Aorta (tissue), 5 donors: ENCODE measurements around the gene TSPEAR. TPM values are rescaled to one million over a fixed set of nuclear protein-coding genes. Genes with fewer than 3 reads are reported as not detected.
"Not testable (repeated sequence)": the region's sequence is repeated elsewhere in the genome, so short reads cannot be mapped to it uniquely, and the experiment has no call there.

Source experiments
- ATAC-seq: fragments of 200-7000 bp; cut with Tn5 transposase; one replicate; pipeline ENCODE4 v1.9.1; 2022; ENCODE audit warnings: moderate library complexity; ENCODE audit not compliant: low FRiP score
- DNase-seq, 2 donors: peaks; one replicate each; pipeline ENCODE4 v3.0.0-alpha.2; 2020
- H3K27ac ChIP-seq, 2 donors: one replicate each; pipeline ENCODE4 v1.5.1; 2013; ENCODE audit warnings: low read length in 2 of 2, mild to moderate bottlenecking in 2 of 2, moderate library complexity in 2 of 2, control low read depth in 1 of 2, inconsistent platforms in 1 of 2, low read depth in 1 of 2
- H3K27me3 ChIP-seq, 2 donors: one replicate each; pipeline ENCODE4 v1.6.1; 2013; ENCODE audit warnings: control low read depth in 1 of 2, low read length in 1 of 2, mild to moderate bottlenecking in 1 of 2, moderate library complexity in 1 of 2; ENCODE audit not compliant: insufficient read depth in 2 of 2, control insufficient read depth in 1 of 2
- H3K36me3 ChIP-seq, 2 donors: one replicate each; pipeline ENCODE4 v1.6.1; 2013; ENCODE audit warnings: control low read depth in 1 of 2, low read length in 1 of 2, mild to moderate bottlenecking in 1 of 2; ENCODE audit not compliant: insufficient read depth in 2 of 2, control insufficient read depth in 1 of 2
- H3K4me1 ChIP-seq, 2 donors: one replicate each; pipeline ENCODE4 v1.6.1; 2013; ENCODE audit warnings: low read length in 2 of 2, control low read depth in 1 of 2, mild to moderate bottlenecking in 1 of 2, moderate library complexity in 1 of 2; ENCODE audit not compliant: insufficient read depth in 2 of 2, control insufficient read depth in 1 of 2
- H3K4me3 ChIP-seq, 2 donors: one replicate each; pipeline ENCODE4 v1.5.1; 2013; ENCODE audit warnings: low read length in 2 of 2, control low read depth in 1 of 2, mild to moderate bottlenecking in 1 of 2
- H3K9me3 ChIP-seq: one replicate; pipeline ENCODE4 v1.6.1; 2013; ENCODE audit warnings: mild to moderate bottlenecking, low read length; ENCODE audit not compliant: control insufficient read depth
- WGBS, 2 donors: extraction: QIAGEN DNeasy Blood & Tissue Kit; methylation state at CpG; one replicate each; pipeline ENCODE4 v1.1.7; 2013; 5-methylcytosine and 5-hydroxymethylcytosine counted together
- intact Hi-C, 2 donors: fragments of 100-400 bp; cut with DNase I; formaldehyde crosslinking; loops; one replicate each; pipeline versions ENCODE4 v1.14.2 to v1.15.0; 2022
- polyA plus RNA-seq, 2 donors: library from polyadenylated mRNA; stranded (reverse); fragments of 200-250 nt; gene quantifications; one replicate each; pipeline ENCODE4 v1.2.3, GENCODE V29; 2013
- total RNA-seq, 2 donors: library from RNA; stranded (reverse); fragmentation: NEBNext Ultra II Directional; extraction: Animal tissue kit (Norgen Biotek cat#: 25700); gene quantifications; one replicate each; pipeline ENCODE4 v1.2.1, GENCODE V29; 2021
- donor health status: healthy with polysubstance abuse.
- donor health status: Bipolar disorder and iron deficiency.
- donor health status: DM: no; HTN: no; CAD: no.
- donor health status: DM: no; HTN: no; CAD: no.
- donor health status: DM: yes; HTN: yes; CAD: no.

TSPEAR gene
- total and polyA plus RNA-seq, 4 donors, result not detected

- intact Hi-C loops, result no loop called here
- no peak overlapping the region for H3K4me3 ChIP-seq
- H3K4me1 ChIP-seq, result no peaks in the 10 kb centered on the region
- H3K27me3 ChIP-seq, result no peaks in the 10 kb centered on the region
- no peaks in the 10 kb centered on the region for H3K9me3 ChIP-seq
- DNase-seq (peak in 1 of 2 donors; percentile 41), ATAC-seq (no peak)
- 87 to 91% methylated on average over 18 of the region's 18 CpGs for WGBS, 2 donors
- H3K27ac ChIP-seq, result no peak overlapping the region
- H3K36me3 ChIP-seq, result no peaks in the 10 kb centered on the region
Measured at GRCh38 chr21:44649521-44650100, 61.8 kb downstream of the TSPEAR start.

GRCh38 chr21:44648557-44649311 is 62.6 kb downstream of the TSPEAR start:
- Histone ChIP-seq H3K4me3 (no peak overlapping the region), H3K27ac (no peak overlapping the region), H3K36me3 (no peaks in the 10 kb centered on the region), H3K4me1 (no peaks in the 10 kb centered on the region), H3K27me3 (peaks cover 0 to 2% of the 10 kb centered on the region in 2 donors), H3K9me3 (peaks cover 2% of the 10 kb centered on the region)
- intact Hi-C loops, result no loop called here
- no peak for ATAC-seq
- DNase-seq, result peak in 1 of 2 donors; percentile 68
- WGBS, 2 donors, result 88 to 94% methylated on average over 29 to 33 of the region's 33 CpGs

- WGBS, 2 donors, result 76% methylated on average over 8 of the region's 8 CpGs
- Histone ChIP-seq H3K4me1 (no peaks in the 10 kb centered on the region), H3K27me3 (peaks cover 0 to 2% of the 10 kb centered on the region in 2 donors)
Measured at GRCh38 chr21:44647222-44647552, 64.2 kb downstream of the TSPEAR start.

GRCh38 chr21:44646366-44647221 is 64.8 kb downstream of the TSPEAR start, which contains the start of gene KRTAP10-11:
Gene KRTAP10-11 (plus strand): TSS chr21:44646414. CDS start chr21:44646459, 45 bp downstream.
- H3K27ac ChIP-seq, H3K4me3 ChIP-seq, ATAC-seq, H3K4me1 ChIP-seq, H3K36me3 ChIP-seq, H3K9me3 ChIP-seq, H3K27me3 ChIP-seq, intact Hi-C loops: not testable (repeated sequence)
- WGBS, 2 donors, result 77 to 80% methylated on average over 21 of the region's 21 CpGs
- DNase-seq, result peak in 1 of 2 donors; percentile 62

More at GRCh38 chr21:44647222-44647552, 64.2 kb downstream of the TSPEAR start:
- Histone ChIP-seq H3K27ac (no peak overlapping the region), H3K36me3 (no peaks in the 10 kb centered on the region), H3K4me3 (no peak overlapping the region), H3K9me3 (peaks cover 2% of the 10 kb centered on the region)
- intact Hi-C loops, result no loop called here
- DNase-seq (peak in 1 of 2 donors; percentile 42), ATAC-seq (no peak)

- ATAC-seq (no peak), DNase-seq (no peak)
- WGBS, 2 donors, result 48% methylated on average over 2 of the region's 2 CpGs
- Histone ChIP-seq H3K27ac (no peak overlapping the region), H3K27me3 (peaks cover 0 to 2% of the 10 kb centered on the region in 2 donors), H3K9me3 (peaks cover 11% of the 10 kb centered on the region), H3K4me3 (no peak overlapping the region), H3K36me3 (no peaks in the 10 kb centered on the region), H3K4me1 (no peaks in the 10 kb centered on the region)
- intact Hi-C loops, result no loop called here
Measured at GRCh38 chr21:44644878-44645277, 66.5 kb downstream of the TSPEAR start.

GRCh38 chr21:44643741-44644310 is 67.5 kb downstream of the TSPEAR start:
- Histone ChIP-seq H3K27ac (no peak overlapping the region), H3K4me3 (no peak overlapping the region), H3K36me3 (no peaks in the 10 kb centered on the region), H3K27me3 (peaks cover 0 to 2% of the 10 kb centered on the region in 2 donors), H3K4me1 (no peaks in the 10 kb centered on the region), H3K9me3 (peaks cover 13% of the 10 kb centered on the region)
- no peak for ATAC-seq
- DNase-seq, result no peak
- WGBS, 2 donors, result 9 to 14% methylated on average over 14 of the region's 14 CpGs
- intact Hi-C loops, result no loop called here

GRCh38 chr21:44640761-44641160 is 70.6 kb downstream of the TSPEAR start:
- Histone ChIP-seq H3K27me3 (peaks cover 0 to 2% of the 10 kb centered on the region in 2 donors), H3K9me3 (peaks cover 13% of the 10 kb centered on the region), H3K4me3 (no peak overlapping the region), H3K27ac (no peak overlapping the region), H3K36me3 (no peaks in the 10 kb centered on the region), H3K4me1 (no peaks in the 10 kb centered on the region)
- intact Hi-C loops, result no loop called here
- WGBS, 2 donors, result 92 to 95% methylated on average over 5 of the region's 5 CpGs
- ATAC-seq, result no peak
- DNase-seq, result no peak

- Histone ChIP-seq H3K4me1 (no peaks in the 10 kb centered on the region), H3K27ac (no peak overlapping the region), H3K27me3 (peaks cover 0 to 2% of the 10 kb centered on the region in 2 donors), H3K4me3 (no peak overlapping the region), H3K36me3 (no peaks in the 10 kb centered on the region), H3K9me3 (peaks cover 13% of the 10 kb centered on the region)
- DNase-seq (no peak), ATAC-seq (no peak)
- 83% methylated on average over 12 of the region's 12 CpGs for WGBS, 2 donors
- intact Hi-C loops, result no loop called here
Measured at GRCh38 chr21:44639331-44639655, 72.1 kb downstream of the TSPEAR start.
